GM19397 (cell line): ENCODE results near the gene LSAMP.

Experiments used
- ATAC-seq: cut with Tn5 transposase; IDR thresholded peaks from one replicate; pipeline ENCODE4 v1.9.1; 2021; ENCODE audit warnings: mild to moderate bottlenecking, moderate library complexity; ENCODE audit not compliant: unreplicated experiment

The LSAMP gene

DNA sequence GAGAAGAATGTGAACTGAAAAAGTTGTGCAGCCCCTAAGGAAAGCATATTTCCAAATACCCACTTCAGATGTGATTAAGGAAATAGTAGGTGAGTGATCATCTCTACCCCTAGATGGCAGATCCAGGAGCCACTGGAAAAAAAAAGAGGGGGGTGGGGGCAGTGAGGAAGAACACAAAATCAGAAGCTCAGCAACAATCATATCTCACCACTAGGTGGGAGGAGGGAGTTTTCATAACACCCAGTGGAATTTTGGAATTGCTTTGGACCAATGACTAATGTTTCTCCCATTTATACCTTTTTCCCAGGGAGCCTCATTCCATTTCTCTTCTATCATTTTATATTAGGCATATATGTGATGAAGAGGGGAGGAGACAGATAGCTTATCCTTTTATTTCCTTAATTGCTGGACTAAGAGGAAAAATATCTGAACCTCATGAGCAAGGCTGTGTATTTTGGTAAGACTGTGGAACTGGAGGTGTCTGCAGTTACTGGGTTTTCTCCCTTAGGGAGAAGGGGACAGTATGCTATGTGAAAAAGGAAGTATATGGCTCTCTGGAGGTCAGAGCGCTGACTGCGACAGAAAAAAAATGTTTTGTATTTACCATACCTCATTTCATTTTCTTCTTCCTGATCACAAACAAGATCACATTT lies 458.6 kb downstream of the LSAMP start:
- ATAC-seq = no peak

DNA sequence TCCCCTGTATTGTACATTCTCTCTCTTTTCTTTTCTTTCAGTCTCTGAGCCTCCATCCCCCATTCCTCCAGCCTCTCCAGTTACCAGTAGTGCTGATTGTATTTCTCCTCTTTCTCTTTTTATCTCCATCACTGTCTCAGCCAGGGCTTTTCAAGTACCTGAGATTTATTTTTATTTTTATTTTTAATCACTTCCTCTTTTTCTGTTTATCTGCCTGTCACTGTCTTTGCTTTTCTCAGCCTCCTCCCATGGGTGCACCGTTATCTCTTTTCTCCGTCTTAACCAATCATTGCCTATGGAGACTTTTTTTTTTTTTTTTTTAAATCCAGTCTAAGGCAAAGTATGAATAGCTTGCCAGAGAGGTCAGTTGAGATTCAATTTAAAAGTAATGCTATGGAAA lies 462.7 kb downstream of the LSAMP start:
- no peak for ATAC-seq

DNA sequence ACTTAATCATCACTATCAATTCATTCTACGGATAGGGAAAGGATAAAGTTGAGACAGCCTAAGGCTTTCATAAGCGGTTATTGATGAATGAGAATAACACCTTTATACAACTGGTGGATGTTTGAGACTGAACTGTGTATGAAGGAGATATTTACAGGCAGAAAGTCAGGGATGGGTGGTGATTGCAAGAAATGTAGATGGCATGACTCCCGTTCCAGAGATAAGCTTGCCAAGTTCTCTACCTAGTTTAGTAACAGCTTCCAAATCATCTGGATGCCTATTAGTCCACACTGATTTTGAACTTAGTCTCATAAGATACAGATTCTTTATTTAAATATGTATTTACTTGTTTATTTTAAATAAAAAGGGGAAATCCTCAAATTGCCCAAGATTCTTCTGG lies 463.2 kb downstream of the LSAMP start:
- no peak for ATAC-seq

DNA sequence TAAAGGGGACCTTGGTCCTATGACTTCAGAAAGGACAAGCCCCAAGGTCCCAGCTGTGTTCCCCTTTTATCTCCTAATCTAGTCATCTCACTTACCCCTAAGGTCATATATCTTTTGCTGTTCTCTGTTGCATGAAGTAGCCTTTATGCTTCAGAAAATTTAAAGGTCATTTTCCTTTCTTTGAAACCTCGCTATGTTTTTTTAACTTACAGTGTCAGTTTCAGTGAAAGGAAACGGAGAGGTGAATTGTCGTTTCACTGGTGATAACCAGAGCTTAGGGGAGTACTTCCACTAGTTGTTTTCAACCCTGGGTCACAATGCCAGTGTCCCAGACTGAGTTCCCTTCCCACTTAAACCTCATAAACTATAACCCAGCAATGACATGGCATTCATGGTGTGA lies 464.6 kb downstream of the LSAMP start:
- no peak for ATAC-seq

DNA sequence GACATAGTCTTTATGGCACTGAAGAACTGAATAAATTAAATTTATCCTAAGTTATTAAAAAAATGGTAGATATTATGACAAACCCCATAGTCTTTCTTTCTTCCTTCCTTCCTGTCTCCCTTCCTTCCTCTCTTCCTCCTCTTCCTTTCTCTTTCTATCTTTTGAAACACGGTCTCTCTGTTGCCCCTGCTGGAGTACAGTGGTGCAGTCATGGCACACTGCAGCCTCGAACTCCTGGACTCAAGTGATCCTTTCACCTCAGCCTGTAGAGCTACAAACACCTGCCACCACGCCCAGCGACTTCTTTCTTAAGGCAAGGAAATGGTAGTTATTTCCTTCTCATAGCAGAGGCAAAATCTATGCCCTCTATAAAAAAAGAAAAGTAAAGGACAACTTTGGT lies 467.4 kb downstream of the LSAMP start:
- ATAC-seq = no peak

DNA sequence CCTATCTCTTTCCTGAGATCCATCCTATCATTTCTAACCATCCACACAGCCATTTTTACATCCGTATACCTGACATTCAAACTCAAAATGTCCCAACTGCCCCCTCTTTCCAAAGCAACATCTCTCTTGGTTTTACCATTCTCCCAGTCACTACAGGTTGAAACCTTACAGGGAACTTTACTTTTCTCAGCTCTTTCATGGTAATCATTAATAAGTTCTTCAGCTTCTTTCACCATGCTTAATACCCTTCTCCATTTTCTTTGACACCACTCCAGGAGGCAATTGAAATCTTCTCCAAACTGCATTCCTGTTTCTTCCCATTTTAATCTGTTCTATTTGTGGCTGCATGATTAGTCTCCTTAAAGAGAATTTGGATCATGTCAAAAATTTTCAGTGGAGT lies 469.5 kb downstream of the LSAMP start:
- no peak for ATAC-seq

DNA sequence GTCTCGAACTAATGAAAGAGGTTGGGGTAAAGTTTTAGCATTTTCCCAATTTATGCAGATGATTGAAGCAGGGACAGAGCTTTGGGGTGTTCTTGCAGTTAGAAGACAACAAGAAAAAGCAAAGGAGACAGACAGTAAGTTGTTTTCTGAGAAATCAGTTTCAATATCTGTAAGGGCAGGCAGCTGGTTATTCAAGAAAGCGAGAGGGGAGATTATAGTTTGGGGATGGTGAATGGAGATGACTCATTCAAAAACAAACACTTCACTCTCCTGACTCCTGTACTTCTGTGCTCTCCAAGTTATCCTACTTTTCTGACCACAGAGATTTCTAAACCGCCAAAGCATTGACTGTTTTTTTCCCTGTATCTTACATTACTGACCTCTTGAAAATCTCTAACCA lies 469.9 kb downstream of the LSAMP start:
- ATAC-seq = no peak

DNA sequence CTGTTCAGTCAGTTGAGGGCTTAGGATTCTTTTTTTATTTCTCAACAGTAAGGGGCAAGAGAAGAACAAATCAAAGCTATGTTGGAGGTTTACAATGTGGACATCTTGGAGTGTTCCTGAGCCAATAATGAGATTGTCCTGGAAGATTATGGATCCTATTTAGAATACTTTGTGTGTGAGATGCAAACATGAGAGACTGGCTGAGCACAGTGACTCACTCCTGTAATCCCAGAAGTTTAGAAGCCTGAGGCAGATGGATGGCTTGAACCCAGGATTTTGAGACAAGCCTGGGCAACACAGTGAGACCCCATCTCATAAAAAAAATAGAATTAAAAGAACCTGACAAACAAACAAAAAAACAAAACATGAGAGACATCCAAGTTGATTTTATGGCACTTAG lies 470.3 kb downstream of the LSAMP start:
- ATAC-seq = no peak

DNA sequence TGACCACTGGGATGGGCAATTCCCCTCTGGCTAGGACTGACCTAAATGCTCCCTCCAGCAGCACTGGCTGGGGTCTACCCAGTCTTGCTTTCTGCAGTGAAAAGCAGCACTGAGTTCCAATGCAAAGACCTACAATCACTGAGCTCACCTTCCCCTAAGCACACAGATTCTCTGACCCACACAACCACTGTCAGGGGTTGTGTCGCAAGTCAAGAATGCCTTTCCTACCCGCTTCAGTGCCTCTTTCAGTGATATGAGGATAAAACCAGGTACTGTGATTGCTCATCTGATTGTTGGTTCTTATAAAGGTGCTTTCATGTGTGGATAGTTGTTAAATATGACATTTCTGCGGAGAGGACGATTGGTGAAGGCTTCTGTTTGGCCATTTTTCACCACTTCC lies 476.4 kb downstream of the LSAMP start:
- ATAC-seq = no peak

DNA sequence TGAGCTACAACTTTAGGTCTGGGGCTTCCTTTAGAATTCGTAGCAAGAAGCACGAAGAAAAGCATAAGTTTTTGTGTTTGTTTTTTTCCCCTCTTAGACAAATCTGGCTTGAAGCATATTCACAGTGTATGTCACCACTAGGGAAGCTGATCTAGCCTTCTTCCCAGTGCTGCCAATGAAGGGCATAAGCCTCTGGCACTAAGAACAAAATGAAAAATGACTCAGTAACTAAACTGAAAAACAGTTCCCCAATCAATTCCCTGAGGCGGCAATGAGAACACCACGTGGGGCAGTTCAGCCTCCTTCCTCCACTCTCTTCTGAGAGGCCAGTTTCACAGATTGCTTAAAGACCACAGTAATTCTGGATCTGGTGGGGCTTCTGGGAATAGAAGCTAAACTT lies 483.9 kb downstream of the LSAMP start:
- no peak for ATAC-seq

DNA sequence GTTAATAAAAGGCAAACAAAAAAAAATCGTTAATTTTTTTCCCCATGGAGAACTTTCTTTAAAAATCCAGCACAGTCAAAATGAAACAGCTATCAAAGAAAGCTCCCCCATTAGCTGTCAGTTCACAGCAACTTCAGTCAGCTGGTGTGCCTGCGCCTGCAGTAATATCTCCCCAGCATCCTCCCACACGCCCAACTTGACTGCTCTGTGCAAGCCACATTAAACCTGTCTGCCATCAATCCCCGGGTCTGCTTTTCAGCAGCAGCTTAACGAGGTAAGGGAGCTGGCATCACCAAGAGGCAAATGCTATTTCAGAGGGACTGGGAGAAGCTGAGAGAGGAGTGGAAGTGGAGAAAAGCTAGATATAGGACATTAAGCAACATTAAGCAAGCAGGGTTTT lies 484.5 kb downstream of the LSAMP start:
- ATAC-seq = no peak

DNA sequence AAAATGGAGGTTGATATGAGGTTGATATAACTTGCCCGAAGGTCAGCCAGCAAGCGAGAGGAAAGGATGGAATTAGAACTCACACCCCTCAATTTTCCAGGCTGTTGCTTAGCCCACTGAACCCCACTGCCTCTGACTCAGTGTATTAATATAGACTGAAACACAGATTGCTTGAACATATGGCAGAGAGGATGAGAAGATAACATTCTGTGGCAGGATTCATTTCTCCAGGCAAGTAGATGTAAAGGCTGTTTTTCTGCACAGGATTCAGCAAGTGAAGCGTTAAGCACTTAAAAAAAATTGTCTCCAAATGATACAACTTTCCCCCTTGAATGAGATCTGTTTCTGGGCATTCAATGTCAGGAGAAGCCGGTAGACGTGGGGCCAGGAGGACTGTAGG lies 486.8 kb downstream of the LSAMP start:
- ATAC-seq = no peak

DNA sequence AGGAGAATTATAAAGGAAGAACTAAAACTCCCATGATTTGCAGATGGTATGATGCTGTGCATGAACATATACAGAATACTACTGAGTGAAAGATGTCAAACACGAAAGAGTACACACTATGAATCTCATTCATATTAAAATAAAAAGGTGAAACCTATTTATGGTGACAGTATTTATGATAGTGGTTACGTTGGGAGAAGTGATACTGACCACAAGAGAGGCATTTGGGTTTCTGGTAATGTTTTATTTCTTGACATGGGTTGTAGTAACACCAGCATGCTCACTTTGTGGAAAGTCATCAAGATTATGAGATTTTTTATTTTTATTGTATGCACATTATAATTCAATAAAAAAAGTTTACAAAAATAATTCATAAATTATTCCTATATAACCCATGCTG lies 498.0 kb downstream of the LSAMP start:
- ATAC-seq = no peak

DNA sequence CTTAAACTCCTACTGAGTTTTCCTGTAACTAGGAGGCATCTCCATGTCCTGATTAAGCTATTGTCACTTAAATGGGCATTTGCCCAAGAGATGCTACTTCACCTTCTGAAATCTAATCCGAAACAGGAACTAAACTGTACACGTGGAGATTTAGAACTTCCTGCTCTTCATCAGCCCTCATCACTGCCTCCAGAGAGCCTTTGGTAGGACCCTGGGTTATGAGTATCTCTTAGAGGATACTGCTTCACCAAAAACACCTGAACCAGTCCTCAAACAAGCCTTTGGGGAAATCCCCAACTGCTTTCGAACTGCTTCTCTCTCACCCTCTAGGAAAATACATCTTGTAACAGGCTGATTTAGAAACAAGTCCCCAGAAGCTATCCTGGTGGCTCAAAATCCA lies 501.7 kb downstream of the LSAMP start:
- no peak for ATAC-seq

DNA sequence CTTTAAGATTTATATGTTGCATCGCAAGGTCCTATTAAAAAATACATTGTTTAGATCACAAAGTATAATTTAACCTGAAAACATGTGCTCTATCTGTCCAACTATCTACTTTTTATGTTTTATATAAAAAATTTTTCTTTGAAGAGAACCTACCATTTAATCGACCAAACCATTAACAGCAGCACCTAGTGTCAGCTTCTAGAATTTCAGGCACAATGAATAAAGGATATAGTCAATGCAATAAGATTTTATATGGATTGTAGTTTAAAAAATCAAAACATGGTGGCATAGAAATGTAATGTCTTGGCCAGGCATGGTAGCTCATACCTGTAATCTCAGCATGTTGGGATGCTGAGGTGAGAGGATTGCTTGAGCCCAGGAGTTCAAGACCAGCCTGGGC lies 508.2 kb downstream of the LSAMP start:
- ATAC-seq = no peak

DNA sequence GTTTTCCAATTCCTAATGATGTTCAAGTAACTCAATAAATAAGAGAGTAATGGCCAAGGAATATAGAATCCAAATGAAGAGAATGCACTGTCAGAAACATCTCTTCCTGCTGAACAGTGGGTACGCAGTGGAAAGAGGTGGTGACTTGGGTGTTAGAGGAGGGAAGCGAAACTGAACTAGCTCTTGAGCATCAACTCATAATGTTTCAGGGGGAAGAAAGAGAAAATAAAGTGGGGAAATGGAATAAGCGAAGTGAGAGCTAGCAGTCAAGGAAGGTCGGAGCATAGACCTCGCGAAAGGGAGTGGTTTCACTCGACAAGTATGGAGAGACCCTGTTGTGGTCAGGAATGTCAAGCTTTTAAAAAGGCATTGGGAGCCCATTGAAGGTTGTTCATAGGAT lies 512.5 kb downstream of the LSAMP start:
- no peak for ATAC-seq

DNA sequence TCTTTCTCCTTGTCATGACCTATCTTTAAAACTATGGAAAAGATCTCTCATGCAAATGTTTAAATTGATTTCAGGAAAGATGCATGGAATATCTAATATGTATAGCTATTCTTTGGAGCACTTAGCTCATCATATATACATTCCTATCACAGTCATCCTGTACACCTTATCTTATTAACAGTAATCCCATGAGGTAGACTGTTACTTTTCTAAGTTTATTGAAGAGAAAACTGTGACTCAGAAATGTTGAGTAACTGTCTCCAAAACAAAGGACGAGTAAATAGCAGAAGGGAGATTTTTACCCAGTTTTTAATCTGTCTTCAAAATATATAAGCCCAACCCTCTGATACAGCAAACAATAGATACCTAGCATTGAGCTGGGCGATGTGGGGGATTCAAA lies 513.7 kb downstream of the LSAMP start:
- no peak for ATAC-seq

DNA sequence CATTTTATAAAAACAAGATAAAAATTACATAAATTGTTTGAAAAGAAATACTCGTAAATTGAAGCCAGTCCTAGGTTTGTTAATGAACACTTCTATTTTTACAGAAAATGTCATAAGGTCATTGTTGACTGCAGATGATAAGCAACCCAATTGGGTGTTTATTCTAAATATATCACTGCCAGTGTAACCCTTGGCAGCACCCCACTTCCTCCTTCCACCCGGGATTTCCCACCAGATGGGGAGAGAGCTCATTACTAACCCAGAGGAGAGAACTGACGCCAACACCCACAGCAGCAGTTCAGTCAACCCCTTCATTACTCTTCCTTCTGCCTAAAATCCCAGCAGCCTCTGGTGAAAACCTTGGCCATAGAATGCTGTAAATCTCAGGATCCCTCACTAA lies 514.4 kb downstream of the LSAMP start:
- no peak for ATAC-seq

DNA sequence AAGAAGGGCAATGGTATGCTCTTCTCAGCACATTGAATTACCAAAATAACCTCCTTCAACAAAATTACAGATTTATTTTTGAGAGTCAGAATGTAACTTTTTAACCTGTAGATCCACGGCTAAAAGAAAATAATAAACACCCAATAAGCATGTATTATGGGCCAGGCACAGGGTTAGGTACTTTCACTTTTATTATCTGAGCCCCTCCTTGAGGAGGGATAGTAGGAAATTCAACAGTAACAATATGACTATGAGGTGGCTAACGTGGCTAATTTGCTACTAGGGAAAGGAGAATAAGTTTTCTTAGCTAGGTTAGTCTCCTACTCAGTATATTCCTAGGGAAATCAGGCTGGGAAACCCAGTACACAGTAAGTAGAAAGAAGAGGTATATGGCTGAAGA lies 515.1 kb downstream of the LSAMP start:
- no peak for ATAC-seq

DNA sequence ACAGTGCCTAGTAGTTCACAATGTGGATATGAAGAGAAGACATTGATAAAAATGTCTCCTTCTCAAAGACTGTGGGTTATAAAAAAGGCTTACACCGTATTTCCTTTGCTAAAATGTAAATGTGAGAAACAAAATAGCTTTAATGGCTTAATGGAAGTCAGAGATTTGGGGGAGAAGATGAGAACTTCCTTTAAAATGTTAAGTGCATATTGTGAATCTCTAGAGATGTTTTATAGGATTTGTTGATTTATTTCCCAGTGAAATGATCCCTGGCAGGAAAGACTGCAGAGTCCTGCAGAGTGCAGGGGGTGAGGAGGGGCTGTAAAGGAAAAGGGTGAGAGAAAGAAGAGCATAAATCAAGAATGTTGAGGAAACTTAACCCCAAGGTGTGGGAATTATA lies 516.9 kb downstream of the LSAMP start:
- ATAC-seq = no peak

DNA sequence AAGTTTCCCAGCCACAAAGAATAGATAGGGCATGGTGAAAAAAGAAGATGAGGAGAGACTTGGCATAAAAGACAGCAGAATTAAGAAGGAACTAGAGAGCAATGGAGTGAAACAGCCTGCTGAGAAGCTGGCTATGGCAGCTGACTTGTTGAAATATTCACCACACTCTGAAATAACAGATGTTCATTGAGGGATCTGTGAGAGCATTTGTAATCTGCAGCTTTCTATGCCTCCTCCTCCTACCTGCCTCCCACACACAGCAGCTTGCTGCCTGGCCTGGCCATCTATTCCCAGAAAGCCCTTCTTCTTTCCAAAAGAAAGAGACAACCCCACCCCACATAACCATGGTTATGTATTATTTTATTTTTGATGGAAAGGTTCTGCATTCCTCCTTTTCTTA lies 518.1 kb downstream of the LSAMP start:
- ATAC-seq = no peak

DNA sequence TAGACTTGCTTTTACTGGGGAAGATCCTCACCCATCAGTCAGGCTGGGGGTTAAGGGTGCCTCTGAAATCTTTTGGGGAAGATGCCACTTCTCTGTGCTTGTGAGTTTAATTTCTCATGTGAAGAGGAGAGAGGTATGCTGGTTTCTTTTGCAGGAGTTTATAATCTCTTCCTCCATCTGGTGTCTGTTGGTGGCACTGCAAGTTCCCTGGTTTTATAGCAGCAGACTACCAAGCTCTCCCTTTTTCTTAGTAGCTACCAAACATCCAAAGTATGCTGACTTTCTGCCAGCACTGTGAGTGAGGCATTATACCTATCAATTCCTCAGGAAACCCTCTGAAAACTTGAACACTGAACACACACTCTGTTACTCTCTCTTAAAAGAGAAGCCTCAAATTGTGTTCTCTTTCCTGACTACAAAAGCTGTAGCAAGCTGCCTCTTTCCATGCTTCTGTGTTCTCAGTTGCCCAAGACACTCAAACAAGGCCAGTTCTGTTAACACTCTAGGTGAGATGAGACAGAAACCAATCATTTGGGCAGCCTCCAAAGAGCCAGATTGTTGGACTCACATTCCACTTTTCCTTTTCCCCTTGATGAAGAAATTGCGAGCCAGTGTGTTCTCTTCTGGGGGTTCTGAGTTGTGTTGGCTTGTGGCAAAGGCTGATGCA lies 522.5 kb downstream of the LSAMP start:
- ATAC-seq = no peak

DNA sequence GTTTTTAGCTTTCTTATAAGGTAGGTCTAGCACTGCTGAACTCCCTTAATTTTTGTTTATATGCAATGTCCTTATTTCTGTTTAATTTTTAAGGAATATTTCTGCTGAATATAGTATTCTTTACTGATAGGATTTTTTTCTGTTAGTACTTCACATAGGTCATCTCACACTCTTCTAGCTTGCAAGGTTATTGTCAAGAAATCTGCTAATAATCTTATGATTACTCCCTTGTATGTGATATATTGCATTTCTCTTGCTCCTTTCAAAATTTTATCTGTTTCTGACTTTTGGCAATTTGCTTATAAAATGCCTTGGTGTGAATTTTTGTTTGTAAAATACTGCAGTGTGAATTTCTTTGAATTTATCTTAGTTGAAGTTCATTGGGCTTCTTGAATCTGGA lies 523.6 kb downstream of the LSAMP start:
- ATAC-seq = no peak
